Measurements from ENCODE around the gene PCNX4. TPM values are rescaled to one million over a fixed set of nuclear protein-coding genes. Genes with fewer than 3 reads are reported as not detected.

Gene PCNX4
- total RNA-seq, 4 donors from 2014 or later = 11.3 to 42.8 (median 34.8) TPM

- intact Hi-C loops (cut with DNase I; ENCODE audit: low total_unique reads) (loop anchor here (2.0 kb wide), 1 partner anchor 49 kb away; no protein-coding TSS in a partner anchor), in situ Hi-C loops (cut with MboI; ENCODE audit: low sequenced_read_pairs in 4 of 4) (loop anchor here in 1 of 4 donors (5.0 kb wide), 1 partner anchor 59 kb away; the partner anchor contains the start of gene PCNX4)
- Histone ChIP-seq H3K4me1 (peaks cover 48 to 50% of the 10 kb centered on the region in 2 donors), H3K27ac (peak overlapping the region; percentile 97 to 100 (median 99)), H3K36me3 (peaks cover 0 to 87% of the 10 kb centered on the region in 2 donors), H3K9me3 (no peaks in the 10 kb centered on the region), H3K27me3 (no peaks in the 10 kb centered on the region), H3K4me3 (no peak overlapping the region)
- ATAC-seq = peak; percentile 98 to 99
- TF ChIP-seq CTCF (IDR thresholded peaks at IDR 0.05 in 4 of 5, conservative IDR thresholded peaks at IDR 0.05 in 1 of 5) (no peak), POLR2A (IDR thresholded peaks at IDR 0.05) (peak; percentile 38 to 39)
- peak; percentile 88 to 96 for DNase-seq
These were observed 60.0 kb downstream of the PCNX4 start for GRCh38 chr14:60151715-60152114.

- Histone ChIP-seq H3K36me3 (peaks cover 0 to 67% of the 10 kb centered on the region in 2 donors), H3K4me1 (peaks cover 69 to 72% of the 10 kb centered on the region in 2 donors), H3K27me3 (no peaks in the 10 kb centered on the region), H3K9me3 (no peaks in the 10 kb centered on the region), H3K4me3 (no peak overlapping the region), H3K27ac (peak overlapping the region; percentile 97 to 100 (median 99))
- TF ChIP-seq POLR2A (IDR thresholded peaks at IDR 0.05) (no peak), CTCF (IDR thresholded peaks at IDR 0.05 in 4 of 5, conservative IDR thresholded peaks at IDR 0.05 in 1 of 5) (no peak)
- intact Hi-C loops (cut with DNase I; ENCODE audit: low total_unique reads) (loop anchor here (2.0 kb wide), 1 partner anchor 51 kb away; no protein-coding TSS in a partner anchor), in situ Hi-C loops (cut with MboI; ENCODE audit: low sequenced_read_pairs in 4 of 4) (loop anchor here in 1 of 4 donors (5.0 kb wide), 1 partner anchor 62 kb away; the partner anchor contains the start of gene PCNX4)
- ATAC-seq (no peak), DNase-seq (no peak)
These were observed 62.3 kb downstream of the PCNX4 start for GRCh38 chr14:60153991-60154390.

- Histone ChIP-seq H3K9me3 (no peaks in the 10 kb centered on the region), H3K4me1 (peaks cover 74 to 79% of the 10 kb centered on the region in 2 donors), H3K27ac (peak overlapping the region; percentile 97 to 100 (median 99)), H3K27me3 (no peaks in the 10 kb centered on the region), H3K4me3 (no peak overlapping the region), H3K36me3 (peaks cover 0 to 67% of the 10 kb centered on the region in 2 donors)
- in situ Hi-C loops (cut with MboI; ENCODE audit: low sequenced_read_pairs in 4 of 4) = loop anchor here in 1 of 4 donors (5.0 kb wide), 1 partner anchor 62 kb away; the partner anchor contains the start of gene PCNX4
- TF ChIP-seq CTCF (IDR thresholded peaks at IDR 0.05 in 4 of 5, conservative IDR thresholded peaks at IDR 0.05 in 1 of 5) = no peak
- TF ChIP-seq POLR2A (IDR thresholded peaks at IDR 0.05) = no peak
- no peak for DNase-seq
- no peak for ATAC-seq
- intact Hi-C loops (cut with DNase I; ENCODE audit: low total_unique reads) = no loop called here
These were observed 62.9 kb downstream of the PCNX4 start for GRCh38 chr14:60154671-60155070.

GRCh38 chr14:60160422-60160821, 68.7 kb downstream of the PCNX4 start:
- intact Hi-C loops (cut with DNase I; ENCODE audit: low total_unique reads) (loop anchor here (2.0 to 5.0 kb wide), 2 partner anchors 18 to 967 kb away; no protein-coding TSS in a partner anchor), in situ Hi-C loops (cut with MboI; ENCODE audit: low sequenced_read_pairs in 4 of 4) (loop anchor here in 2 of 4 donors (10.0 kb wide), 1 partner anchor 66 kb away; the partner anchor contains the start of gene PCNX4 (in 2 of the 2))
- Histone ChIP-seq H3K27me3 (no peaks in the 10 kb centered on the region), H3K36me3 (peaks cover 0 to 41% of the 10 kb centered on the region in 2 donors), H3K4me3 (peak overlapping the region in 1 of 4 donors; percentile 93), H3K9me3 (no peaks in the 10 kb centered on the region), H3K4me1 (peaks cover 67 to 78% of the 10 kb centered on the region in 2 donors), H3K27ac (peak overlapping the region; percentile 97 to 100 (median 99))
- ATAC-seq (no peak), DNase-seq (no peak)
- TF ChIP-seq POLR2A (IDR thresholded peaks at IDR 0.05) (no peak), CTCF (IDR thresholded peaks at IDR 0.05 in 4 of 5, conservative IDR thresholded peaks at IDR 0.05 in 1 of 5) (no peak)
